Coronary artery (tissue), 2 donors: Measurements from ENCODE around the gene TAF1C.
"Not testable (repeated sequence)": the region's sequence is repeated elsewhere in the genome, so short reads cannot be mapped to it uniquely, and the experiment has no call there.

Experiments
- DNase-seq: peaks from one replicate; pipeline ENCODE4 v3.0.0-alpha.2; 2017; ENCODE audit warnings: low spot score
- H3K27ac ChIP-seq, 2 donors: fragments of 200-600 bp; sonication (generic); one replicate each; pipeline ENCODE4 v1.5.1; 2016 to 2019
- H3K4me3 ChIP-seq: fragments of 200-600 bp; sonication (generic); 2 replicates; pipeline ENCODE4 v1.5.1; 2016; ENCODE audit warnings: mild to moderate bottlenecking, moderate library complexity
- CTCF ChIP-seq: fragments of 200-600 bp; sonication (generic); IDR thresholded peaks from one replicate; pipeline ENCODE4 v1.5.1; 2019; ENCODE audit warnings: antibody characterized with exemption

TAF1C gene

GRCh38 chr16:84220851-84221250, 34.0 kb upstream of the TAF1C start:
- Histone ChIP-seq H3K4me3 (no peak overlapping the region), H3K27ac (no peak overlapping the region)
- TF ChIP-seq CTCF: no peak
- no peak for DNase-seq

GRCh38 chr16:84218956-84219355, 32.1 kb upstream of the TAF1C start:
- TF ChIP-seq CTCF: no peak
- no peak for DNase-seq
- H3K27ac ChIP-seq: no peak overlapping the region
- H3K4me3 ChIP-seq: no peak overlapping the region

DNA sequence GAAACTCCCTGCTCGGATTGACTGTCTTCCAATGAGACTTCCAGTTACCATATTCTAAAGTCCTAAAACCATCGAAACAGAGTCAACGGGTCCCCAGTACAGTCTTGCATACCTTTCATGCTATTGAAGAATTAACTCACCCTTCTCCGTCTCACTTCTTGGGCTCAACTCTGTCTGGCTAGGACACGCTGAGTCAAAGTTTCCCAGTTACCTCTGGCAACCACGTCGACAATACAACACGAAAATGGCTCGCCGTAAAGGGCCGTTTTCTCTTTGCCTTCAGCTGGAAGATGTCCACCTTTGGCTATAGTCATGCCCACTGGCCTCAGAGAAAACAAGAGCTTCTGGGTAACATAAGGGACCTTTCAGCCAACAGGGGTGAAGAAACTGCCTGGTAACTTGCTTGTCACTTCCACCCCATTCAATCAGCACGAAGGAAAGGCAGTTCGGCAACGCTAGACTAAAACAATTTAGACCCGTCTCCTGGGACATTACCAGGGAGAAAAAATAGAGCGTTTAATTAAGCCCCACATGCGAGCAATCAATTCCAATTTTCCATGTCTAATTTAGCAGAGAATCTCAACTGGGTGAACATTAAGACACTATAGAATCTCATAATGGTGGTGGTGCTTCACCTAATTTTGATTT, 31.4 kb upstream of the TAF1C start:
- no peak overlapping the region for H3K4me3 ChIP-seq
- no peak overlapping the region for H3K27ac ChIP-seq
- TF ChIP-seq CTCF: no peak
- no peak for DNase-seq

GRCh38 chr16:84216144-84216543, 29.3 kb upstream of the TAF1C start:
- H3K27ac ChIP-seq, DNase-seq: not testable (repeated sequence)

GRCh38 chr16:84215531-84215930, 28.7 kb upstream of the TAF1C start:
- no peak for DNase-seq
- no peak for TF ChIP-seq CTCF
- no peak overlapping the region for H3K4me3 ChIP-seq
- H3K27ac ChIP-seq: no peak overlapping the region

More at GRCh38 chr16:84216144-84216543, 29.3 kb upstream of the TAF1C start:
- not testable (repeated sequence) for H3K4me3 ChIP-seq

GRCh38 chr16:84214451-84215066, 27.7 kb upstream of the TAF1C start:
- DNase-seq: no peak
- H3K27ac ChIP-seq: no peak overlapping the region
- no peak overlapping the region for H3K4me3 ChIP-seq
- no peak for TF ChIP-seq CTCF

- H3K27ac ChIP-seq: no peak overlapping the region
- DNase-seq: no peak
- TF ChIP-seq CTCF: no peak
Measured at GRCh38 chr16:84212631-84213030, 25.8 kb upstream of the TAF1C start.

More at GRCh38 chr16:84212631-84213030, 25.8 kb upstream of the TAF1C start:
- no peak overlapping the region for H3K4me3 ChIP-seq
